ENCODE data around the gene PRDX5.

GRCh38 chr11:64288353-64288750 is 29.6 kb upstream of the PRDX5 start:
- no peak for TF ChIP-seq CTCF (IDR thresholded peaks at IDR 0.05)
- TF ChIP-seq ZFX (IDR thresholded peaks at IDR 0.05; ENCODE audit: borderline replicate concordance), result no peak

Data from 22Rv1 (cell line).